Smooth muscle cell (in vitro differentiated cells): Measurements from ENCODE around the gene MICAL3. TPM values are rescaled to one million over a fixed set of nuclear protein-coding genes. Genes with fewer than 3 reads are reported as not detected.

Experiments
- DNase-seq: peaks from one replicate; lab custom pipeline; 2025; ENCODE audit not compliant: unreplicated experiment; lab: John Stamatoyannopoulos, UW
- H2AFZ ChIP-seq: fragments of 200-600 bp; sonication (generic); 2 replicates; pipeline ENCODE4 v1.6.0; 2016; ENCODE audit warnings: antibody characterized with exemption, low read depth, mild to moderate bottlenecking
- H3F3A ChIP-seq: fragments of 200-600 bp; sonication (generic); 2 replicates; pipeline ENCODE4 v1.6.0; 2017; ENCODE audit warnings: antibody characterized with exemption, low read depth
- H3K27ac ChIP-seq: fragments of 200-600 bp; sonication (generic); 2 replicates; pipeline ENCODE4 v1.5.1; 2016; ENCODE audit warnings: low read depth, mild to moderate bottlenecking
- H3K27me3 ChIP-seq: fragments of 200-600 bp; sonication (generic); 2 replicates; pipeline ENCODE4 v1.6.1; 2016; ENCODE audit warnings: low read depth, mild to moderate bottlenecking
- H3K36me3 ChIP-seq: fragments of 200-600 bp; sonication (generic); 2 replicates; pipeline ENCODE4 v1.5.1; 2016; ENCODE audit warnings: low read depth
- H3K4me1 ChIP-seq: fragments of 200-600 bp; sonication (generic); 2 replicates; pipeline ENCODE4 v1.5.1; 2016; ENCODE audit warnings: low read depth
- H3K4me2 ChIP-seq: fragments of 200-600 bp; sonication (generic); 2 replicates; pipeline ENCODE4 v1.6.0; 2016; ENCODE audit warnings: mild to moderate bottlenecking
- H3K4me3 ChIP-seq: fragments of 200-600 bp; sonication (generic); 2 replicates; pipeline ENCODE4 v1.5.1; 2016; ENCODE audit warnings: mild to moderate bottlenecking
- H3K79me2 ChIP-seq: fragments of 200-600 bp; sonication (generic); 2 replicates; pipeline ENCODE4 v1.6.0; 2016; ENCODE audit warnings: low read depth, mild to moderate bottlenecking
- H3K9ac ChIP-seq: fragments of 200-600 bp; sonication (generic); 2 replicates; pipeline ENCODE4 v1.6.0; 2016; ENCODE audit warnings: low read depth
- H3K9me3 ChIP-seq: fragments of 200-600 bp; sonication (generic); replicated peaks from 2 replicates; pipeline ENCODE4 v1.5.1; 2016; ENCODE audit warnings: low read depth
- H4K20me1 ChIP-seq: fragments of 200-600 bp; sonication (generic); 2 replicates; pipeline ENCODE4 v1.6.0; 2016; ENCODE audit warnings: low read depth
- CTCF ChIP-seq: fragments of 200-600 bp; sonication (generic); IDR thresholded peaks from 2 replicates; pipeline ENCODE4 v1.5.1; 2017; ENCODE audit warnings: borderline replicate concordance, mild to moderate bottlenecking, antibody characterized with exemption; ENCODE audit not compliant: insufficient read depth, poor library complexity, severe bottlenecking
- WGBS: methylation state at CpG from one replicate; pipeline ENCODE4 v1.1.7; 2016; ENCODE audit warnings: low lambda C conversion rate; 5-methylcytosine and 5-hydroxymethylcytosine counted together
- polyA plus RNA-seq: library from polyadenylated mRNA; unstranded; fragments of >200 nt; fragmentation: Nextera tagmentation; extraction: Ambion mirVana; gene quantifications from 2 replicates; pipeline ENCODE4 v1.2.1, GENCODE V29; 2016
- total RNA-seq: library from RNA; depleted of rRNA; stranded (reverse); fragments of >200 nt; gene quantifications from 2 replicates; pipeline ENCODE4 v1.2.3, GENCODE V29; 2014

The MICAL3 gene
- total and polyA plus RNA-seq, 2 experiments from 2014 or later: 3.1 to 28.6 TPM

- H3K27me3 ChIP-seq: no peaks in the 10 kb centered on the region
- H2AFZ ChIP-seq: no peak overlapping the region
- H3K4me3 ChIP-seq: no peak overlapping the region
- H3F3A ChIP-seq: no peaks in the 10 kb centered on the region
- no peak overlapping the region for H3K4me2 ChIP-seq
- TF ChIP-seq CTCF: no peak
- H3K36me3 ChIP-seq: no peaks in the 10 kb centered on the region
- 79% methylated on average over 4 of the region's 4 CpGs for WGBS
- no peaks in the 10 kb centered on the region for H3K4me1 ChIP-seq
- no peaks in the 10 kb centered on the region for H4K20me1 ChIP-seq
- H3K9me3 ChIP-seq: no peaks in the 10 kb centered on the region
- H3K79me2 ChIP-seq: no peaks in the 10 kb centered on the region
- H3K9ac ChIP-seq: no peak overlapping the region
- no peak for DNase-seq
- H3K27ac ChIP-seq: peak overlapping the region; percentile 34
Observed at GRCh38 chr22:17897858-17898257, 126.5 kb downstream of the MICAL3 start.

DNA sequence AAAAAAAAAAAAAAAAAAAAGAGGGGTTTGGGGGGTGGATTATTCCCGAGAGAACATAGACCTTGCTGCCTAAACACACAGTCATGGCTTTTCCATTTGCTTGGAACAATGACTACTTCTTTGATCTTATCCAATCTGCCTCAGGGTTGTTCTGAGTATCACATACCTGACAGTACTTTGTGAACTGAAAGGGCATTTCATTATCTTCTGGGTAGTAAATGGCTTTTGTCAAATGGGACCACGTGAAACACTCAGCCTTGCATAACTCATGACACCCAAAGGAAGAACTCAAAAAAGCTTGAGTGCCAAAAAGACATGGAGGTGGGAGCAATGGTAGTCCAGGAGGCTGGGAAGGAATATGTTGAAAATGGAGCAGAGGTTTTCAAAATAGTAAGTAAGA is 126.9 kb downstream of the MICAL3 start:
- H3K27me3 ChIP-seq: no peaks in the 10 kb centered on the region
- H3K27ac ChIP-seq: peak overlapping the region; percentile 34
- no peaks in the 10 kb centered on the region for H3F3A ChIP-seq
- DNase-seq: no peak
- H3K4me2 ChIP-seq: no peak overlapping the region
- H3K9me3 ChIP-seq: no peaks in the 10 kb centered on the region
- no peak overlapping the region for H3K4me3 ChIP-seq
- H3K9ac ChIP-seq: no peak overlapping the region
- H3K4me1 ChIP-seq: no peaks in the 10 kb centered on the region
- no peaks in the 10 kb centered on the region for H3K36me3 ChIP-seq
- no peaks in the 10 kb centered on the region for H3K79me2 ChIP-seq
- H4K20me1 ChIP-seq: no peaks in the 10 kb centered on the region
- WGBS: 65% methylated on average over 2 of the region's 2 CpGs
- TF ChIP-seq CTCF: no peak
- H2AFZ ChIP-seq: no peak overlapping the region

DNA sequence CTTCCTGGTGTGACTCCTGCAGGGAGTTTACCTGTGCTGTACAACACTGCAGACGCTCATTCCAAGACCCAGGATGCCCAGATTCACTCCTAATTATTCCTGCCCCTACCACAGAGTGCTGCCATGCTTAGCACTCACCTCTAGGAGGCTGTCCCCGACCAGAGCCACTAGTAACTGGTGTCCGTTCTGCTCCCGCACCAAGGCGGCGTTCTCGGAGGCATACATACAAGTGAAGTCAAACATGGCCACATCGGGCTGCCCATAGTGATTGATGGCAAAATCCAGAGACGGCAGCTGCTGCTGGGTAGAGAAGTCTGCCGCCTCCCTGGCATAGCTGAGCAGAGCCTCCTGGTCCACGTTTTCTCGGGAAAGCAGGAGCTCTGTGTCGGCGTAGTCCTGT is 127.8 kb downstream of the MICAL3 start:
- Histone ChIP-seq H3K9ac (no peak overlapping the region), H3K36me3 (no peaks in the 10 kb centered on the region), H3K9me3 (no peaks in the 10 kb centered on the region), H4K20me1 (no peaks in the 10 kb centered on the region), H3K79me2 (no peaks in the 10 kb centered on the region), H3K4me1 (no peaks in the 10 kb centered on the region), H3K4me2 (no peak overlapping the region), H3F3A (no peaks in the 10 kb centered on the region), H3K27me3 (no peaks in the 10 kb centered on the region), H3K27ac (no peak overlapping the region), H2AFZ (no peak overlapping the region), H3K4me3 (no peak overlapping the region)
- DNase-seq: no peak
- WGBS: 83% methylated on average over 14 of the region's 14 CpGs
- TF ChIP-seq CTCF: peak; percentile 26

DNA sequence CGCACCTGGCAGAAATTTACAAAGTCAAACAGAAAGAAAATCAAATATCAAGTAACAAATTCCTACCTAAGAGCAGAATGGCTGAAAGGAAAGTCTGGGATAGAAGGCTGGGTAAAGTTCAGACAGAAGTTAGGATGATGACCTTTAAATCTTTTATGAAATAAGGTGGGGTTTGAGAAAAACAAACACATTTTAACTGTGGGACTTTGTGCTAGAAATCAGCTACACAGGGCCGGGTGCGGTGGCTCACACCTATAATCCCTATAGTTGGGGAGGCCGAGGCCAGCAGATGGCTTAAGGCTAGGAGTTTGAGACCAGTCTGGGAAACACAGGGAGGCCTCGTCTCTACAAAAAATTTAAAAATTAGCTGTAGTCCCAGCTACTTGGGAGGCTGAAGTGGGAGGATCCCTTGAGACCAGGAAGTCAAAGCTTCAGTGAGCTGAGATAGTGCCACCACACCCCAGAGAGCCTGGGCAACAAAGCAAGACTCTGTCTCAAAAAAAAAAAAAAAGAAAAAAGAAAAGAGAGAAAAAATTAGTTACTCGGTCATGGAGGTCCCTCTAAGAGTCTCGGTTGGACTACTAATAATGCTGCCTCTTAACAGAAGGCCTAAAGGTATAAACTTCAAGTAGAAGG is 130.3 kb downstream of the MICAL3 start:
- Histone ChIP-seq H2AFZ (no peak overlapping the region), H3K79me2 (no peaks in the 10 kb centered on the region), H4K20me1 (no peaks in the 10 kb centered on the region), H3K36me3 (peaks cover 9% of the 10 kb centered on the region), H3K9me3 (no peaks in the 10 kb centered on the region), H3K4me2 (no peak overlapping the region), H3K27ac (no peak overlapping the region), H3F3A (no peaks in the 10 kb centered on the region), H3K9ac (no peak overlapping the region), H3K4me3 (no peak overlapping the region), H3K27me3 (no peaks in the 10 kb centered on the region), H3K4me1 (no peaks in the 10 kb centered on the region)
- TF ChIP-seq CTCF: no peak
- DNase-seq: no peak
- 98% methylated on average over 7 of the region's 7 CpGs for WGBS
